BLaER1 treated with 17β-estradiol and CSF1 and Interleukin-3, amounts not matched to agents 10 nM and 100 nM (cell line): ENCODE measurements around the gene GCK.
"Not testable (repeated sequence)": the region's sequence is repeated elsewhere in the genome, so short reads cannot be mapped to it uniquely, and the experiment has no call there.

ENCODE experiments used
- H3K27ac ChIP-seq, 11 experiments: shearing (Covaris generic); formaldehyde crosslinking; 2 replicates each; pipeline ENCODE4 v1.8.1; 2022
- H3K27me3 ChIP-seq, 11 experiments: shearing (Covaris generic); formaldehyde crosslinking; 2 replicates each; pipeline ENCODE4 v1.8.1; 2022
- H3K36me3 ChIP-seq, 11 experiments: shearing (Covaris generic); formaldehyde crosslinking; 2 replicates each; pipeline ENCODE4 v1.8.1; 2022
- H3K4me1 ChIP-seq, 10 experiments: shearing (Covaris generic); formaldehyde crosslinking; 2 replicates each; pipeline ENCODE4 v1.8.1; 2022
- H3K4me2 ChIP-seq, 11 experiments: shearing (Covaris generic); formaldehyde crosslinking; 2 replicates each; pipeline ENCODE4 v1.8.1; 2022
- H3K4me3 ChIP-seq, 10 experiments: shearing (Covaris generic); formaldehyde crosslinking; 2 replicates each; pipeline ENCODE4 v1.8.1; 2022
- H3K9ac ChIP-seq, 11 experiments: shearing (Covaris generic); formaldehyde crosslinking; 2 replicates each; pipeline ENCODE4 v1.8.1; 2022
- H3K9me3 ChIP-seq, 11 experiments: shearing (Covaris generic); formaldehyde crosslinking; replicated peaks in 1 of 11; 2 replicates each; pipeline ENCODE4 v1.8.1; 2022
- H4K20me1 ChIP-seq, 11 experiments: shearing (Covaris generic); formaldehyde crosslinking; 2 replicates each; pipeline ENCODE4 v1.8.1; 2022
- Cebpa-rat ChIP-seq, 11 experiments: shearing (Covaris generic); IDR thresholded peaks; 2 replicates each; pipeline ENCODE4 v1.8.1; 2022

Gene GCK

GRCh38 chr7:44138698-44139097 lies 50.5 kb downstream of the GCK start:
- TF ChIP-seq Cebpa-rat (IDR thresholded peaks at IDR 0.05): no peak
- H3K27me3 ChIP-seq: no peaks in the 10 kb centered on the region
- H3K9ac ChIP-seq: no peak overlapping the region
- H4K20me1 ChIP-seq: no peaks in the 10 kb centered on the region
- H3K9me3 ChIP-seq: no peaks in the 10 kb centered on the region
- no peak overlapping the region for H3K4me2 ChIP-seq
- no peak overlapping the region for H3K27ac ChIP-seq
- H3K36me3 ChIP-seq: no peaks in the 10 kb centered on the region
- H3K4me3 ChIP-seq: no peak overlapping the region
- peaks cover 0 to 23% (median 14%) of the 10 kb centered on the region in 10 experiments; a peak in 16 of 20 replicates for H3K4me1 ChIP-seq

GRCh38 chr7:44136731-44137130 lies 52.5 kb downstream of the GCK start:
- no peak overlapping the region for H3K4me2 ChIP-seq
- TF ChIP-seq Cebpa-rat (IDR thresholded peaks at IDR 0.05): no peak
- H3K9me3 ChIP-seq: no peaks in the 10 kb centered on the region
- peaks cover 7 to 25% (median 19%) of the 10 kb centered on the region in 10 experiments; a peak in 17 of 20 replicates for H3K4me1 ChIP-seq
- no peak overlapping the region for H3K9ac ChIP-seq
- no peak overlapping the region for H3K27ac ChIP-seq
- H3K27me3 ChIP-seq: no peaks in the 10 kb centered on the region
- H3K4me3 ChIP-seq: no peak overlapping the region
- H3K36me3 ChIP-seq: no peaks in the 10 kb centered on the region
- no peaks in the 10 kb centered on the region for H4K20me1 ChIP-seq

GRCh38 chr7:44134943-44135628 lies 54.2 kb downstream of the GCK start:
- Histone ChIP-seq H3K27ac (no peak overlapping the region), H3K4me3 (no peak overlapping the region), H3K27me3 (no peaks in the 10 kb centered on the region), H3K9me3 (no peaks in the 10 kb centered on the region), H3K4me1 (peaks cover 13 to 31% (median 25%) of the 10 kb centered on the region in 10 experiments; a peak in 19 of 20 replicates), H4K20me1 (no peaks in the 10 kb centered on the region), H3K36me3 (no peaks in the 10 kb centered on the region), H3K9ac (no peak overlapping the region), H3K4me2 (peak overlapping the region in 7 of 11 experiments; percentile 2 to 45 (median 33); a peak in 7 of 22 replicates)
- no peak for TF ChIP-seq Cebpa-rat (IDR thresholded peaks at IDR 0.05)

GRCh38 chr7:44133295-44133694 lies 55.9 kb downstream of the GCK start:
- Histone ChIP-seq H3K4me3 (no peak overlapping the region), H4K20me1 (no peaks in the 10 kb centered on the region), H3K36me3 (no peaks in the 10 kb centered on the region), H3K4me1 (peaks cover 28 to 49% (median 43%) of the 10 kb centered on the region in 10 experiments), H3K27ac (no peak overlapping the region), H3K4me2 (peak overlapping the region in 4 of 11 experiments; percentile 15 to 46 (median 28); a peak in 4 of 22 replicates), H3K27me3 (no peaks in the 10 kb centered on the region), H3K9ac (no peak overlapping the region; a peak in 1 of 22 replicates), H3K9me3 (no peaks in the 10 kb centered on the region)
- TF ChIP-seq Cebpa-rat (IDR thresholded peaks at IDR 0.05): no peak

GRCh38 chr7:44132039-44132438 lies 57.2 kb downstream of the GCK start:
- Histone ChIP-seq H3K9me3 (no peaks in the 10 kb centered on the region), H3K4me3 (no peak overlapping the region), H3K36me3 (no peaks in the 10 kb centered on the region), H3K9ac (no peak overlapping the region), H3K27me3 (no peaks in the 10 kb centered on the region), H4K20me1 (no peaks in the 10 kb centered on the region), H3K4me1 (peaks cover 41 to 62% (median 56%) of the 10 kb centered on the region in 10 experiments), H3K27ac (no peak overlapping the region), H3K4me2 (peak overlapping the region in 1 of 11 experiments; percentile 89; a peak in 1 of 22 replicates)
- no peak for TF ChIP-seq Cebpa-rat (IDR thresholded peaks at IDR 0.05)

GRCh38 chr7:44131173-44132029 lies 57.8 kb downstream of the GCK start:
- Histone ChIP-seq H3K27me3 (no peaks in the 10 kb centered on the region), H3K4me3 (no peak overlapping the region), H3K27ac (peak overlapping the region in 1 of 11 experiments; percentile 86; a peak in 1 of 22 replicates), H3K4me2 (peak overlapping the region in 8 of 11 experiments; percentile 4 to 93 (median 88); a peak in 11 of 22 replicates), H4K20me1 (no peaks in the 10 kb centered on the region), H3K9ac (no peak overlapping the region), H3K9me3 (no peaks in the 10 kb centered on the region), H3K4me1 (peaks cover 44 to 68% (median 62%) of the 10 kb centered on the region in 10 experiments), H3K36me3 (no peaks in the 10 kb centered on the region)
- no peak for TF ChIP-seq Cebpa-rat (IDR thresholded peaks at IDR 0.05)

- H3K27me3 ChIP-seq: no peaks in the 10 kb centered on the region
- no peaks in the 10 kb centered on the region for H4K20me1 ChIP-seq
- H3K4me1 ChIP-seq: peaks cover 48 to 79% (median 68%) of the 10 kb centered on the region in 10 experiments
- H3K4me3 ChIP-seq: peak overlapping the region in 1 of 10 experiments; percentile 28; a peak in 1 of 20 replicates
- H3K9me3 ChIP-seq: no peaks in the 10 kb centered on the region
- H3K9ac ChIP-seq: peak overlapping the region in 9 of 11 experiments; percentile 19 to 66 (median 36); a peak in 13 of 22 replicates
- peak overlapping the region; percentile 68 to 93 (median 85) for H3K4me2 ChIP-seq
- no peaks in the 10 kb centered on the region for H3K36me3 ChIP-seq
- TF ChIP-seq Cebpa-rat (IDR thresholded peaks at IDR 0.05): no peak
- peak overlapping the region; percentile 27 to 86 (median 72); a peak in 21 of 22 replicates for H3K27ac ChIP-seq
Observed at GRCh38 chr7:44128721-44129582, 60.3 kb downstream of the GCK start.

GRCh38 chr7:44127161-44127560 lies 62.1 kb downstream of the GCK start:
- no peak for TF ChIP-seq Cebpa-rat (IDR thresholded peaks at IDR 0.05)
- H3K9me3 ChIP-seq: no peaks in the 10 kb centered on the region
- peak overlapping the region in 7 of 11 experiments; percentile 2 to 65 (median 27); a peak in 7 of 22 replicates for H3K9ac ChIP-seq
- peaks cover 50 to 84% (median 74%) of the 10 kb centered on the region in 10 experiments for H3K4me1 ChIP-seq
- no peaks in the 10 kb centered on the region for H4K20me1 ChIP-seq
- peak overlapping the region; percentile 68 to 93 (median 85); a peak in 21 of 22 replicates for H3K4me2 ChIP-seq
- peaks cover 0 to 2% (median under 1%) of the 10 kb centered on the region in 11 experiments; a peak in 5 of 22 replicates for H3K36me3 ChIP-seq
- peak overlapping the region; percentile 10 to 86 (median 71); a peak in 20 of 22 replicates for H3K27ac ChIP-seq
- no peaks in the 10 kb centered on the region for H3K27me3 ChIP-seq
- H3K4me3 ChIP-seq: no peak overlapping the region

- Histone ChIP-seq H3K4me1 (peaks cover 56 to 89% (median 79%) of the 10 kb centered on the region in 10 experiments), H3K27ac (peak overlapping the region; percentile 10 to 86 (median 71); a peak in 14 of 22 replicates)
- H4K20me1 ChIP-seq: not testable (repeated sequence)
Observed at GRCh38 chr7:44126574-44126973, 62.7 kb downstream of the GCK start.

More at GRCh38 chr7:44126574-44126973, 62.7 kb downstream of the GCK start:
- H3K36me3 ChIP-seq, H3K9me3 ChIP-seq, H3K27me3 ChIP-seq, H3K4me3 ChIP-seq: not testable (repeated sequence)
- Histone ChIP-seq H3K4me2 (peak overlapping the region in 8 of 11 experiments; percentile 73 to 93 (median 88); a peak in 13 of 22 replicates), H3K9ac (peak overlapping the region in 1 of 11 experiments; percentile 65; a peak in 1 of 22 replicates)
